Gastroesophageal sphincter (tissue), 3 donors: Measurements from ENCODE around the gene RBPJ.

ENCODE experiments used
- CTCF ChIP-seq, 4 experiments: fragments of 200-600 bp in 2 of 4; fragments of 450-650 bp in 2 of 4; sonication (generic) in 1 of 4; IDR thresholded peaks; one replicate each; pipeline ENCODE4 v1.5.1; 2017 to 2019; ENCODE audit warnings: antibody characterized with exemption in 4 of 4, mild to moderate bottlenecking in 2 of 4, moderate library complexity in 2 of 4
- EP300 ChIP-seq: sonication (generic); formaldehyde crosslinking; IDR thresholded peaks from one replicate; pipeline ENCODE4 v1.6.1; 2017; ENCODE audit warnings: antibody characterized with exemption, mild to moderate bottlenecking
- POLR2A ChIP-seq, 2 donors: fragments of 450-650 bp; IDR thresholded peaks; one replicate each; pipeline ENCODE4 v1.6.1; 2017; ENCODE audit warnings: antibody characterized with exemption in 2 of 2, mild to moderate bottlenecking in 2 of 2, moderate library complexity in 1 of 2
- POLR2AphosphoS5 ChIP-seq: sonication (generic); formaldehyde crosslinking; IDR thresholded peaks from one replicate; pipeline ENCODE4 v1.6.1; 2017; ENCODE audit warnings: antibody characterized with exemption

- no peak for TF ChIP-seq CTCF (IDR thresholded peaks at IDR 0.05)
- no peak for TF ChIP-seq POLR2AphosphoS5
- TF ChIP-seq POLR2A (IDR thresholded peaks at IDR 0.05) = no peak
- no peak for TF ChIP-seq EP300
Observed at GRCh38 chr4:26402458-26402857, 81.6 kb downstream of the RBPJ start.
